K562 (cell line): Measurements from ENCODE around the gene TBC1D3B. TPM values are rescaled to one million over a fixed set of nuclear protein-coding genes. Genes with fewer than 3 reads are reported as not detected.
"Not testable (repeated sequence)": the region's sequence is repeated elsewhere in the genome, so short reads cannot be mapped to it uniquely, and the experiment has no call there.

Source experiments
- ATAC-seq: fragments of 200-7000 bp; cut with Tn5 transposase; 3 replicates; pipeline ENCODE4 v1.9.1; 2020; ENCODE audit warnings: moderate library complexity
- BruUV-seq: library from RNA; stranded (reverse); fragments of 400-500 nt; replicated peaks from 2 replicates; lab custom pipeline; 2021; lab: Mats Ljungman, UMichigan
- CTCF ChIA-PET: fragments of 300-600 bp; formaldehyde crosslinking; extraction: SDS; loops from one replicate; lab custom pipeline; 2021; ENCODE audit warnings: low intra/inter-chr PET ratio; lab: Yijun Ruan, JAX
- POLR2A ChIA-PET: fragments of 300-600, 350-650 bp; sonication (Branson Sonifier 250); formaldehyde crosslinking; extraction: SDS; loops from one replicate; lab custom pipeline; 2021; ENCODE audit warnings: antibody characterized with exemption, inconsistent platforms; lab: Yijun Ruan, JAX
- DNase-seq, 4 experiments: peaks; one replicate each; pipeline versions ENCODE4 v3.0.0 to v3.0.0-alpha.2; 2011 to 2018; ENCODE audit warnings: low spot score in 3 of 4, mixed read lengths in 3 of 4; ENCODE audit errors: extremely low read depth in 1 of 4
- FAIRE-seq: peaks from 2 replicates; lab custom pipeline; 2011; peaks lifted over from hg19 to GRCh38; lab: Jason Lieb, UNC
- H2AFZ ChIP-seq: 2 replicates; pipeline ENCODE4 v1.6.0; 2011; ENCODE audit warnings: low read depth, low read length, control low read depth, inconsistent platforms
- H3K27ac ChIP-seq: fragments of 200-600 bp; 3 replicates; pipeline ENCODE4 v1.8.0; 2011; ENCODE audit warnings: low read depth, mild to moderate bottlenecking, control low read depth, inconsistent platforms, low read length, moderate library complexity, mixed read lengths; ENCODE audit errors: extremely low read depth
- H3K27me3 ChIP-seq, 2 experiments: fragments of 300-600 bp in 1 of 2; 2 replicates in 1 of 2; 3 replicates in 1 of 2; pipeline versions ENCODE4 v1.6.0 to v1.8.0; 2011; ENCODE audit warnings: inconsistent platforms in 2 of 2, low read length in 2 of 2, mild to moderate bottlenecking in 1 of 2, mixed read lengths in 1 of 2, moderate library complexity in 1 of 2; ENCODE audit not compliant: control insufficient read depth in 2 of 2, insufficient read depth in 2 of 2
- H3K36me3 ChIP-seq: fragments of 300-600 bp; 3 replicates; pipeline ENCODE4 v1.8.0; 2011; ENCODE audit warnings: mild to moderate bottlenecking, low read length, inconsistent platforms; ENCODE audit not compliant: control insufficient read depth, insufficient read depth
- H3K4me1 ChIP-seq, 2 experiments: fragments of 200-600 bp in 1 of 2; replicated peaks in 1 of 2; 2 replicates in 1 of 2; 3 replicates in 1 of 2; pipeline versions ENCODE4 v1.5.1 to v1.8.0; 2011; ENCODE audit warnings: inconsistent platforms in 2 of 2, low read length in 2 of 2, mild to moderate bottlenecking in 1 of 2, mixed read lengths in 1 of 2, moderate library complexity in 1 of 2; ENCODE audit not compliant: control insufficient read depth in 2 of 2, insufficient read depth in 2 of 2
- H3K4me2 ChIP-seq: 2 replicates; pipeline ENCODE4 v1.6.1; 2011; ENCODE audit warnings: low read length, control low read depth, inconsistent platforms, mixed read lengths; ENCODE audit not compliant: insufficient read depth
- H3K4me3 ChIP-seq: fragments of 200-600 bp; sonication (generic), shearing (Covaris generic); 2 replicates; pipeline ENCODE4 v1.5.1; 2016; ENCODE audit warnings: control low read depth, inconsistent platforms
- H3K79me2 ChIP-seq: fragments of 200-600 bp; 3 replicates; pipeline ENCODE4 v1.8.0; 2011; ENCODE audit warnings: low read length, inconsistent platforms; ENCODE audit not compliant: control insufficient read depth, insufficient read depth
- H3K9ac ChIP-seq, 2 experiments: 2 replicates each; pipeline versions ENCODE4 v1.6.0 to v1.6.1; 2011; ENCODE audit warnings: low read depth in 2 of 2, low read length in 2 of 2, control low read depth in 1 of 2, inconsistent platforms in 1 of 2, mild to moderate bottlenecking in 1 of 2, mixed read lengths in 1 of 2; ENCODE audit not compliant: insufficient read depth in 1 of 2
- H3K9me1 ChIP-seq: one replicate; pipeline ENCODE4 v1.6.0; 2011; ENCODE audit warnings: inconsistent platforms, mild to moderate bottlenecking, low read length, moderate library complexity; ENCODE audit not compliant: control insufficient read depth, insufficient read depth
- H3K9me3 ChIP-seq: replicated peaks from 2 replicates; pipeline ENCODE4 v1.5.1; 2011; ENCODE audit warnings: low read depth, low read length, inconsistent platforms; ENCODE audit not compliant: control insufficient read depth, insufficient read depth
- H4K20me1 ChIP-seq: replicated peaks from 2 replicates; pipeline ENCODE4 v1.6.1; 2011; ENCODE audit warnings: low read length, inconsistent platforms, mixed read lengths; ENCODE audit not compliant: control insufficient read depth, insufficient read depth
- ATF7 ChIP-seq: fragments of 450-650 bp; IDR thresholded peaks from 2 replicates; pipeline ENCODE4 v1.7.1; 2014; ENCODE audit warnings: mild to moderate bottlenecking, moderate library complexity
- SMAD3 ChIP-seq: fragments of 450-650 bp; formaldehyde crosslinking; conservative IDR thresholded peaks from 2 replicates; pipeline ENCODE4 v1.4.0; 2020; ENCODE audit warnings: mild to moderate bottlenecking
- ZBTB11 ChIP-seq, 3 experiments: fragments of 200-800 bp in 1 of 3; fragments of 250-450 bp in 1 of 3; fragments of 450-650 bp in 1 of 3; sonication (Bioruptor Pico) in 1 of 3; sonication (Bioruptor generic) in 1 of 3; formaldehyde crosslinking in 1 of 3; IDR thresholded peaks; 2 replicates each; pipeline versions ENCODE4 v1.6.1 to v1.8.0; 2016 to 2022; ENCODE audit warnings: mild to moderate bottlenecking in 2 of 3, missing genetic modification characterization in 2 of 3, missing compliant biosample characterization in 1 of 3, moderate library complexity in 1 of 3
- ZNF121 ChIP-seq: sonication (generic); formaldehyde crosslinking; conservative IDR thresholded peaks from 2 replicates; pipeline ENCODE4 v1.8.0; 2022; ENCODE audit warnings: missing genetic modification reagents
- ZNF23 ChIP-seq: fragments of 250-450 bp; sonication (Bioruptor Pico); IDR thresholded peaks from 2 replicates; pipeline ENCODE4 v1.4.0; 2020; ENCODE audit warnings: mild to moderate bottlenecking
- ZNF699 ChIP-seq: fragments of 250-450 bp; sonication (Bioruptor Pico); IDR thresholded peaks from 2 replicates; pipeline ENCODE4 v1.8.0; 2021; ENCODE audit warnings: mild to moderate bottlenecking, moderate library complexity; ENCODE audit not compliant: insufficient replicate concordance
- WGBS: fragments of 100-300 bp; shearing (Covaris generic); methylation state at CpG from one replicate; pipeline ENCODE4 v1.1.6; 2016; ENCODE audit warnings: low coverage, mixed read lengths; ENCODE audit not compliant: insufficient coverage; ENCODE audit errors: missing lambda C conversion rate; 5-methylcytosine and 5-hydroxymethylcytosine counted together
- in situ Hi-C: fragments of 300-500 bp; cut with MboI; formaldehyde crosslinking; loops from 4 replicates; pipeline ENCODE4 v1.15.0; 2018; ENCODE audit warnings: inconsistent platforms, mixed read lengths
- intact Hi-C: fragments of 100-400 bp; cut with micrococcal nuclease; formaldehyde crosslinking; loops from 2 replicates; pipeline ENCODE4 v1.14.2; 2022
- polyA plus RNA-seq, 8 experiments: library from polyadenylated mRNA; depleted of rRNA in 4 of 8; stranded (reverse) in 5 of 8; unstranded in 3 of 8; fragments of >200 nt; fragmentation: Nextera tagmentation in 2 of 8; fragmentation: Illumina TruSeq in 1 of 8; extraction: Ambion mirVana in 2 of 8; extraction: Trizol in 1 of 8; gene quantifications; 2 replicates each; pipeline versions ENCODE4 v1.2.1 to v1.2.3, GENCODE V29; 2011 to 2014; ENCODE audit warnings: inconsistent platforms in 1 of 8, missing spikeins in 1 of 8
- total RNA-seq, 7 experiments: library from RNA; depleted of rRNA in 6 of 7; stranded (reverse); fragments of >200 nt in 6 of 7; fragmentation: Illumina TruSeq in 2 of 7; extraction: Trizol in 2 of 7; gene quantifications; 2 replicates each; pipeline versions ENCODE4 v1.2.1 to v1.2.3, GENCODE V29; 2011 to 2021; ENCODE audit warnings: low replicate concordance in 1 of 7

The TBC1D3B gene
- total and polyA plus RNA-seq, 9 of the 15 experiments (the other 6 are each of a cell fraction or from before 2014, with no cell fraction given), result 0.29 to 0.60 TPM; not detected in 7

- TF ChIP-seq SMAD3 (CRISPR knock-in tag) (no peak), ZBTB11 (CRISPR knock-in tag; IDR thresholded peaks at IDR 0.05) (no peak), ZNF121 (CRISPR knock-in tag) (no peak), ZNF23 (CRISPR knock-in tag) (no peak), ATF7 (no peak), ZNF699 (CRISPR knock-in tag) (no peak)
Observed at GRCh38 chr17:36193216-36193775, 16.9 kb upstream of the TBC1D3B start (continued).

DNA sequence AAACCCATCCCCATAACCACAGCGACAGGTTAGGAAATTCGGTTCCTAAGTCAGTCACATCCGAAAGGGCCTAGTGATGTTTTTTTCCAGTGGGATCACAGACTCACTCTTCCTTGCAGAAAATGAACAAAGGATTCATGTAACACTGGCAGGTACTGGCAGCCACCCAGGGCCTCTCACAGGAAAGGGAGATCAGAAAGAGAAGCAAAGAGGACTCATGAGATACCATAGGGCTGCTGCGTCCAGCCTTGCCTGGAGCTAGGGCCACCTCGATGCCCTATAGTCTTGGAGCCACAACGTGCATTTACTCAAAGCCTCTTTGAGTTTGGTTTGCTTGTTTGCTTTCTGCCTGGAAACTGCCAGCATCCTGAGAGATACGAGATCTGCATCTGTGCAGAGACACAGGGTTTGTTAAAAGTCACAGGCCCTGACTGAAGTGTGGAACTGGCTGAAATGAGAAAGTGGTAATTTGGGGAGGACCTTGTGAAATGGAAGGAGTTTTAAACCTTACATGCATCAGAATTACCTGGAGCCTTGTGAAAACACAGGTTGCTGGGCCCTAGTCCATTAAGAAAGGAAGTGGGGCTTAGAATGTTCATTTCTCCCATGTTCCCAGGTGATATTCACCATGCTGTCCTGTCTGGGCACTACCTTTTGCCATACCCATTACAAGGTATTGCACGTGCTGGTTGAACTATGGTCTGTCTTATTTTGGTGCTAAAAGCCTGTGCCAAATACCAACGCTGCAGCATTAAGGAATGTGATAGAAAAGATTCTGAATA, 14.3 kb upstream of the TBC1D3B start:
- H3K27ac ChIP-seq, FAIRE-seq, H2AFZ ChIP-seq, H3K9me1 ChIP-seq, BruUV-seq, H3K9ac ChIP-seq, H3K4me2 ChIP-seq, H3K4me1 ChIP-seq, CTCF ChIA-PET, intact Hi-C loops, H4K20me1 ChIP-seq, ATAC-seq, H3K79me2 ChIP-seq, H3K9me3 ChIP-seq, DNase-seq, H3K4me3 ChIP-seq, H3K36me3 ChIP-seq, POLR2A ChIA-PET: not testable (repeated sequence)
- under 1% methylated on average over 8 of the region's 9 CpGs for WGBS
- peaks cover 11 to 33% of the 10 kb centered on the region in 2 experiments; a peak in 3 of 5 replicates for H3K27me3 ChIP-seq
- in situ Hi-C loops, result loop anchor here (10.0 kb wide), 1 partner anchor 284 kb away; no protein-coding TSS in a partner anchor
